ENCODE measurements around the gene CHP1. TPM values are rescaled to one million over a fixed set of nuclear protein-coding genes. Genes with fewer than 3 reads are reported as not detected.
"Not testable (repeated sequence)": the region's sequence is repeated elsewhere in the genome, so short reads cannot be mapped to it uniquely, and the experiment has no call there.

CHP1 gene
- total and polyA plus RNA-seq, 3 donors from 2014 or later: 36.6 to 72.7 (median 61.9) TPM

- no peaks in the 10 kb centered on the region for H3K27me3 ChIP-seq
- TF ChIP-seq CTCF (IDR thresholded peaks at IDR 0.05) (no peak), POLR2A (IDR thresholded peaks at IDR 0.05) (no peak)
- no peak for DNase-seq
- no peaks in the 10 kb centered on the region for H3K9me3 ChIP-seq
- no peaks in the 10 kb centered on the region for H3K36me3 ChIP-seq (ENCODE audit: low read depth, missing control alignments)
- no peak overlapping the region for H3K27ac ChIP-seq
- peaks cover 12% of the 10 kb centered on the region for H3K4me1 ChIP-seq
- H3K4me3 ChIP-seq: no peak overlapping the region
- intact Hi-C loops (cut with DNase I; ENCODE audit: low total_unique reads): no loop called here
Observed at GRCh38 chr15:41235929-41236328, 4.9 kb downstream of the CHP1 start.

- Histone ChIP-seq H3K27me3 (no peaks in the 10 kb centered on the region), H3K36me3 (ENCODE audit: low read depth, missing control alignments) (no peaks in the 10 kb centered on the region), H3K4me1 (no peaks in the 10 kb centered on the region), H3K9me3 (no peaks in the 10 kb centered on the region), H3K27ac (no peak overlapping the region), H3K4me3 (no peak overlapping the region)
- no peak for DNase-seq
- TF ChIP-seq POLR2A (IDR thresholded peaks at IDR 0.05) (no peak), CTCF (IDR thresholded peaks at IDR 0.05) (no peak)
- 46 to 71% methylated on average over 5 of the region's 5 CpGs for WGBS, 2 donors
- intact Hi-C loops (cut with DNase I; ENCODE audit: low total_unique reads): no loop called here
Observed at GRCh38 chr15:41238100-41238499, 7.0 kb downstream of the CHP1 start.

GRCh38 chr15:41241221-41241964 lies 10.3 kb downstream of the CHP1 start:
- WGBS, 2 donors: 63 to 67% methylated on average over 6 of the region's 6 CpGs
- H3K36me3 ChIP-seq (ENCODE audit: low read depth, missing control alignments): no peaks in the 10 kb centered on the region
- no peak overlapping the region for H3K27ac ChIP-seq
- intact Hi-C loops (cut with DNase I; ENCODE audit: low total_unique reads): no loop called here
- no peaks in the 10 kb centered on the region for H3K27me3 ChIP-seq
- TF ChIP-seq POLR2A (IDR thresholded peaks at IDR 0.05): no peak
- no peak for TF ChIP-seq CTCF (IDR thresholded peaks at IDR 0.05)
- peak; percentile 45 for DNase-seq
- H3K4me3 ChIP-seq: no peak overlapping the region
- no peaks in the 10 kb centered on the region for H3K9me3 ChIP-seq
- H3K4me1 ChIP-seq: no peaks in the 10 kb centered on the region

- DNase-seq; H3K36me3 ChIP-seq (ENCODE audit: low read depth, missing control alignments); H3K4me1 ChIP-seq; H3K4me3 ChIP-seq; H3K27ac ChIP-seq; intact Hi-C loops (cut with DNase I; ENCODE audit: low total_unique reads); H3K27me3 ChIP-seq; H3K9me3 ChIP-seq: not testable (repeated sequence)
- 78 to 95% methylated on average over 8 of the region's 8 CpGs for WGBS, 2 donors
Observed at GRCh38 chr15:41250745-41251144, 19.7 kb downstream of the CHP1 start.

- Histone ChIP-seq H3K27ac (no peak overlapping the region), H3K36me3 (ENCODE audit: low read depth, missing control alignments) (no peaks in the 10 kb centered on the region), H3K27me3 (no peaks in the 10 kb centered on the region), H3K4me1 (peaks cover 4% of the 10 kb centered on the region), H3K9me3 (no peaks in the 10 kb centered on the region), H3K4me3 (no peak overlapping the region)
- TF ChIP-seq POLR2A (IDR thresholded peaks at IDR 0.05) (no peak), CTCF (IDR thresholded peaks at IDR 0.05) (no peak)
- 93 to 95% methylated on average over 3 to 5 of the region's 5 CpGs for WGBS, 2 donors
- no peak for DNase-seq
- intact Hi-C loops (cut with DNase I; ENCODE audit: low total_unique reads): no loop called here
Observed at GRCh38 chr15:41251411-41251810, 20.3 kb downstream of the CHP1 start.

All from testis (tissue), 3 donors.